IMR-90 (cell line): ENCODE measurements around the gene PGPEP1. TPM values are rescaled to one million over a fixed set of nuclear protein-coding genes. Genes with fewer than 3 reads are reported as not detected.

Source experiments
- ATAC-seq: fragments of 200-7000 bp; cut with Tn5 transposase; 2 replicates; pipeline ENCODE4 v1.9.1; 2020; ENCODE audit warnings: low read depth, mild to moderate bottlenecking, moderate library complexity
- BruUV-seq: library from RNA; stranded (reverse); fragments of 400-500 nt; replicated peaks from 2 replicates; lab custom pipeline; 2021; lab: Mats Ljungman, UMichigan
- CTCF ChIA-PET: fragments of 300-600 bp; formaldehyde crosslinking; extraction: SDS; loops from one replicate; lab custom pipeline; 2021; ENCODE audit warnings: antibody characterized with exemption; lab: Yijun Ruan, JAX
- POLR2A ChIA-PET: fragments of 300-600 bp; sonication (Branson Sonifier 250); formaldehyde crosslinking; loops from one replicate; lab custom pipeline; 2022; ENCODE audit warnings: antibody characterized with exemption; ENCODE audit not compliant: unreplicated experiment; lab: Charles Lee
- DNase-seq: peaks from one replicate; pipeline ENCODE4 v3.0.0; 2013
- H2AFZ ChIP-seq: replicated peaks from 2 replicates; pipeline ENCODE3; 2013; ENCODE audit warnings: low read length, mild to moderate bottlenecking; ENCODE audit not compliant: poor library complexity
- H2AK5ac ChIP-seq: 2 replicates; pipeline ENCODE4 v1.6.1; 2013; ENCODE audit warnings: low read depth, low read length, inconsistent platforms
- H2AK9ac ChIP-seq: replicated peaks from 2 replicates; pipeline ENCODE3; 2013; ENCODE audit warnings: mild to moderate bottlenecking, low read depth, low read length, moderate library complexity; ENCODE audit not compliant: poor library complexity
- H2BK120ac ChIP-seq: 2 replicates; pipeline ENCODE4 v1.6.1; 2013; ENCODE audit warnings: low read depth, low read length, inconsistent platforms
- H2BK15ac ChIP-seq: 3 replicates; pipeline ENCODE4 v1.6.1; 2013; ENCODE audit warnings: low read depth, low read length, inconsistent platforms
- H2BK20ac ChIP-seq: 2 replicates; pipeline ENCODE4 v1.6.1; 2013; ENCODE audit warnings: low read depth, mild to moderate bottlenecking, inconsistent platforms, low read length, moderate library complexity
- H2BK5ac ChIP-seq: 2 replicates; pipeline ENCODE4 v1.6.1; 2013; ENCODE audit warnings: mild to moderate bottlenecking, low read depth, low read length, inconsistent platforms; ENCODE audit not compliant: poor library complexity, severe bottlenecking
- H3K14ac ChIP-seq: replicated peaks from 2 replicates; pipeline ENCODE4 v1.6.1; 2013; ENCODE audit warnings: low read depth, low read length, inconsistent platforms
- H3K18ac ChIP-seq: 2 replicates; pipeline ENCODE4 v1.6.1; 2013; ENCODE audit warnings: low read depth, low read length, control low read depth
- H3K23ac ChIP-seq: 2 replicates; pipeline ENCODE4 v1.6.1; 2013; ENCODE audit warnings: low read depth, low read length, inconsistent platforms
- H3K27ac ChIP-seq: 2 replicates; pipeline ENCODE4 v1.5.1; 2013; ENCODE audit warnings: mild to moderate bottlenecking, control low read depth, low read length; ENCODE audit not compliant: insufficient read depth
- H3K27me3 ChIP-seq: 2 replicates; pipeline ENCODE4 v1.6.1; 2013; ENCODE audit warnings: low read length; ENCODE audit not compliant: control insufficient read depth, insufficient read depth
- H3K36me3 ChIP-seq: 2 replicates; pipeline ENCODE4 v1.6.1; 2013; ENCODE audit warnings: low read length, mixed read lengths; ENCODE audit not compliant: control insufficient read depth, insufficient read depth
- H3K4ac ChIP-seq: 2 replicates; pipeline ENCODE4 v1.6.1; 2013; ENCODE audit warnings: low read depth, low read length, inconsistent platforms
- H3K4me1 ChIP-seq: 2 replicates; pipeline ENCODE4 v1.6.1; 2013; ENCODE audit warnings: low read length, mixed read lengths; ENCODE audit not compliant: control insufficient read depth, insufficient read depth
- H3K4me2 ChIP-seq: 2 replicates; pipeline ENCODE4 v1.6.1; 2013; ENCODE audit warnings: low read depth, mild to moderate bottlenecking, control low read depth, low read length, moderate library complexity
- H3K4me3 ChIP-seq: 2 replicates; pipeline ENCODE4 v1.5.1; 2013; ENCODE audit warnings: low read depth, mild to moderate bottlenecking, control low read depth, low read length, moderate library complexity; ENCODE audit not compliant: insufficient read depth
- H3K56ac ChIP-seq: 2 replicates; pipeline ENCODE4 v1.6.1; 2013; ENCODE audit warnings: low read length, inconsistent platforms; ENCODE audit not compliant: insufficient read depth; ENCODE audit errors: extremely low read depth
- H3K79me1 ChIP-seq, 2 experiments: 2 replicates each; pipeline ENCODE4 v1.6.1; 2013; ENCODE audit warnings: low read length in 2 of 2, inconsistent platforms in 1 of 2, low read depth in 1 of 2
- H3K9ac ChIP-seq: 2 replicates; pipeline ENCODE4 v1.6.1; 2013; ENCODE audit warnings: low read depth, low read length, control low read depth
- H3K9me1 ChIP-seq: 2 replicates; pipeline ENCODE4 v1.6.1; 2013; ENCODE audit warnings: low read length, inconsistent platforms; ENCODE audit not compliant: insufficient read depth
- H3K9me3 ChIP-seq: 2 replicates; pipeline ENCODE4 v1.6.1; 2013; ENCODE audit warnings: low read length; ENCODE audit not compliant: control insufficient read depth, insufficient read depth
- H4K20me1 ChIP-seq: 2 replicates; pipeline ENCODE4 v1.6.1; 2013; ENCODE audit warnings: low read length, inconsistent platforms; ENCODE audit not compliant: insufficient read depth
- H4K5ac ChIP-seq: 2 replicates; pipeline ENCODE4 v1.6.1; 2013; ENCODE audit warnings: mild to moderate bottlenecking, low read depth, low read length, control low read depth
- H4K8ac ChIP-seq, 2 experiments: 2 replicates each; pipeline ENCODE4 v1.6.1; 2013; ENCODE audit warnings: low read depth in 2 of 2, low read length in 2 of 2, control low read depth in 1 of 2, inconsistent platforms in 1 of 2
- H4K91ac ChIP-seq: 2 replicates; pipeline ENCODE4 v1.6.1; 2013; ENCODE audit warnings: low read depth, low read length, inconsistent platforms; ENCODE audit not compliant: insufficient read depth
- CTCF ChIP-seq: conservative IDR thresholded peaks from 2 replicates; pipeline ENCODE4 v1.5.1; 2012; ENCODE audit warnings: mild to moderate bottlenecking, low read depth, low read length, improper control_type of control experiment
- WGBS, 2 experiments: methylation state at CpG; one replicate each; pipeline versions ENCODE4 v1.1.5 to v1.1.7; 2013; ENCODE audit warnings: missing lambda C conversion rate in 2 of 2; ENCODE audit not compliant: insufficient read length in 1 of 2; ENCODE audit errors: extremely low coverage in 2 of 2; 5-methylcytosine and 5-hydroxymethylcytosine counted together
- dilution Hi-C: fragments of 300-500 bp; cut with HindIII; formaldehyde crosslinking; loops from one replicate; pipeline ENCODE4 v1.14.3; 2018; ENCODE audit warnings: low sequenced_read_pairs; ENCODE audit not compliant: unreplicated experiment
- in situ Hi-C: fragments of 300-500 bp; cut with MboI; formaldehyde crosslinking; loops from 3 replicates; pipeline ENCODE4 v1.14.3; 2019; ENCODE audit warnings: low sequenced_read_pairs, inconsistent platforms, mixed read lengths
- intact Hi-C: fragments of 100-400 bp; cut with micrococcal nuclease; formaldehyde crosslinking; loops from 2 replicates; pipeline ENCODE4 v1.10.0; 2022
- polyA plus RNA-seq, 3 experiments: library from polyadenylated mRNA; depleted of rRNA; stranded (reverse); fragments of >200 nt; gene quantifications; 2 replicates each; pipeline ENCODE4 v1.2.3, GENCODE V29; 2012; ENCODE audit warnings: low replicate concordance in 1 of 3
- total RNA-seq: library from RNA; depleted of rRNA; stranded (reverse); fragments of >200 nt; gene quantifications from 2 replicates; pipeline ENCODE4 v1.2.3, GENCODE V29; 2012

The PGPEP1 gene
- total and polyA plus RNA-seq, 2 of the 4 experiments (the other 2 are of a cell fraction): 11.8 to 14.3 TPM

DNA sequence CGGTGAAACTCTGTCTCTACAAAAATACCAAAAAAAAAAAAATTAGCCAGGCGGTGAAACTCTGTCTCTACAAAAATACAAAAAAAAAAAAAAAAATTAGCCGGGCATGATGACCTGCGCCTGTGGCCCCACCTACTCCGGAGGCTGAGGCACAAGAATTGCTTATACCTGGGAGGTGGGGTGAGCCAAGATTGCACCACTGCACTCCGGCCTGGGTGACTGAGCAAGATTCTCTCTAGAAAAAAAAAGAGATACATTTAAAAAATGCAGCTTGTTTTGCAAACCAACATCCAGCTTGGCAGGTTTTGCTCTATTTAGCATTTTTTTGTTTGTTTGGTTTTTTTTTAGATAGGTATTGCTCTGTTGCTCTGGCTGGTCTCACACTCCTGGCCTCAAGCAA lies 6.7 kb upstream of the PGPEP1 start:
- BruUV-seq: no TSS peak
- H2BK15ac ChIP-seq: no peak overlapping the region
- no peak for ATAC-seq
- H3K9me3 ChIP-seq: no peaks in the 10 kb centered on the region
- H3K4me2 ChIP-seq: no peak overlapping the region
- CTCF ChIA-PET: no interaction called here
- peaks cover 3% of the 10 kb centered on the region for H3K4me1 ChIP-seq
- H2BK5ac ChIP-seq: no peak overlapping the region
- H3K79me1 ChIP-seq: peaks cover 0 to 4% of the 10 kb centered on the region in 2 experiments; a peak in 1 of 4 replicates
- no peak overlapping the region for H4K91ac ChIP-seq
- no peak overlapping the region for H3K4me3 ChIP-seq
- H2AFZ ChIP-seq: no peak overlapping the region
- 0 out of 2 replicates have a peak, but pooled peaks cover 6% of the 10 kb centered on the region for H3K9me1 ChIP-seq
- H3K4ac ChIP-seq: no peak overlapping the region
- whole genome bisulfite sequencing, 2 experiments: no CpG with 5 or more reads among the region's 6 CpGs
- H3K27me3 ChIP-seq: no peaks in the 10 kb centered on the region; the same call in 1 of the 2 replicates
- no peak overlapping the region for H3K14ac ChIP-seq
- no peak overlapping the region for H2BK20ac ChIP-seq
- no peak overlapping the region for H3K23ac ChIP-seq
- no peak overlapping the region for H3K27ac ChIP-seq
- no peak overlapping the region for H2AK9ac ChIP-seq
- intact Hi-C loops: no loop called here
- H3K9ac ChIP-seq: no peak overlapping the region
- H2AK5ac ChIP-seq: no peak overlapping the region
- POLR2A ChIA-PET: no interaction called here
- H3K18ac ChIP-seq: no peak overlapping the region
- dilution Hi-C loops: no loop called here
- in situ Hi-C loops: no loop called here
- H2BK120ac ChIP-seq: no peak overlapping the region
- H3K56ac ChIP-seq: no peak overlapping the region
- TF ChIP-seq CTCF: no peak
- no peak for DNase-seq
- no peaks in the 10 kb centered on the region for H3K36me3 ChIP-seq
- no peak overlapping the region for H4K8ac ChIP-seq
- no peak overlapping the region for H4K5ac ChIP-seq
- H4K20me1 ChIP-seq: no peaks in the 10 kb centered on the region
